IPS DF 19.7 (cell line): Measurements from ENCODE around the gene ZNF12.
"Not testable (repeated sequence)": the region's sequence is repeated elsewhere in the genome, so short reads cannot be mapped to it uniquely, and the experiment has no call there.

Source experiments
- DNase-seq: peaks from one replicate; pipeline ENCODE4 v3.0.0-alpha.2; 2013; ENCODE audit warnings: low read depth, low spot score

The ZNF12 gene

GRCh38 chr7:6706666-6707407 is at the start of gene ZNF12:
Gene ZNF12 (minus strand): TSS chr7:6706947. CDS start chr7:6705173, 1,774 bp downstream.
- DNase-seq: peak; percentile 87

- DNase-seq: not testable (repeated sequence)
Measured at GRCh38 chr7:6753964-6754363, 47.2 kb upstream of the ZNF12 start, which contains the start of gene RSPH10B2. Gene RSPH10B2 (plus strand): TSS chr7:6754103. CDS start chr7:6757678, 3,575 bp downstream.

- DNase-seq: not testable (repeated sequence)
Measured at GRCh38 chr7:6750173-6750572, 43.4 kb upstream of the ZNF12 start.

- DNase-seq: not testable (repeated sequence)
Measured at GRCh38 chr7:6749335-6749734, 42.6 kb upstream of the ZNF12 start.

GRCh38 chr7:6744410-6745100 is 37.8 kb upstream of the ZNF12 start:
- not testable (repeated sequence) for DNase-seq

GRCh38 chr7:6738415-6738814 is 31.7 kb upstream of the ZNF12 start:
- not testable (repeated sequence) for DNase-seq

GRCh38 chr7:6730343-6730633 is 23.5 kb upstream of the ZNF12 start:
- no peak for DNase-seq

GRCh38 chr7:6729492-6730342 is 23.0 kb upstream of the ZNF12 start:
- DNase-seq: peak; percentile 96

GRCh38 chr7:6728893-6729491 is 22.2 kb upstream of the ZNF12 start:
- DNase-seq: not testable (repeated sequence)

GRCh38 chr7:6727663-6728062 is 20.9 kb upstream of the ZNF12 start:
- no peak for DNase-seq

GRCh38 chr7:6726341-6726740 is 19.6 kb upstream of the ZNF12 start:
- DNase-seq: not testable (repeated sequence)

GRCh38 chr7:6725003-6725402 is 18.3 kb upstream of the ZNF12 start:
- no peak for DNase-seq

- DNase-seq: not testable (repeated sequence)
Measured at GRCh38 chr7:6724351-6724750, 17.6 kb upstream of the ZNF12 start.

GRCh38 chr7:6718124-6718523 is 11.4 kb upstream of the ZNF12 start:
- DNase-seq: no peak

GRCh38 chr7:6715898-6716297 is 9.2 kb upstream of the ZNF12 start:
- not testable (repeated sequence) for DNase-seq

GRCh38 chr7:6714360-6714759 is 7.6 kb upstream of the ZNF12 start:
- DNase-seq: no peak

GRCh38 chr7:6709808-6710207 is 3.1 kb upstream of the ZNF12 start:
- DNase-seq: no peak

GRCh38 chr7:6708304-6708703 is 1.6 kb upstream of the ZNF12 start:
- DNase-seq: no peak

- DNase-seq: no peak
Measured at GRCh38 chr7:6705959-6706665, 635 bp downstream of the ZNF12 start.

GRCh38 chr7:6701860-6702259 is 4.9 kb downstream of the ZNF12 start:
- DNase-seq: no peak

- no peak for DNase-seq
Measured at GRCh38 chr7:6700793-6701192, 6.0 kb downstream of the ZNF12 start.
